Panc1 (cell line): ENCODE measurements around the gene STX3. TPM values are rescaled to one million over a fixed set of nuclear protein-coding genes. Genes with fewer than 3 reads are reported as not detected.

ENCODE experiments used
- ATAC-seq: fragments of 200-7000 bp; cut with Tn5 transposase; 2 replicates; pipeline ENCODE4 v1.9.1; 2020; ENCODE audit warnings: mild to moderate bottlenecking, moderate library complexity
- BruUV-seq: library from RNA; stranded (reverse); fragments of 400-500 nt; replicated peaks from 2 replicates; lab custom pipeline; 2021; lab: Mats Ljungman, UMichigan
- CTCF ChIA-PET: fragments of 300-600 bp; sonication (Branson Sonifier 250); formaldehyde crosslinking; loops from one replicate; lab custom pipeline; 2022; ENCODE audit warnings: antibody characterized with exemption; lab: Charles Lee
- POLR2A ChIA-PET: fragments of 300-600 bp; sonication (Branson Sonifier 250); formaldehyde crosslinking; loops from one replicate; lab custom pipeline; 2022; ENCODE audit warnings: antibody characterized with exemption; lab: Charles Lee
- DNase-seq: peaks from one replicate; pipeline ENCODE4 v3.0.0-alpha.2; 2010; ENCODE audit warnings: low read depth, low spot score
- H3K27ac ChIP-seq: 2 replicates; pipeline ENCODE4 v1.5.1; 2011; ENCODE audit warnings: mild to moderate bottlenecking, low read length, inconsistent platforms
- H3K27me3 ChIP-seq: fragments of 200-500 bp; sonication (Bioruptor generic); 2 replicates; pipeline ENCODE4 v1.6.0; 2014; ENCODE audit warnings: low read length, inconsistent platforms; ENCODE audit not compliant: control insufficient read depth, insufficient read depth
- H3K36me3 ChIP-seq: fragments of 200-500 bp; sonication (Bioruptor generic); 2 replicates; pipeline ENCODE4 v1.5.1; 2014; ENCODE audit warnings: inconsistent platforms, mild to moderate bottlenecking, low read length, moderate library complexity; ENCODE audit not compliant: control insufficient read depth, insufficient read depth
- H3K4me1 ChIP-seq: 2 replicates; pipeline ENCODE4 v1.5.1; 2011; ENCODE audit warnings: inconsistent platforms, mild to moderate bottlenecking, low read length, moderate library complexity; ENCODE audit not compliant: control insufficient read depth, insufficient read depth
- H3K4me3 ChIP-seq, 2 experiments: 2 replicates each; pipeline ENCODE4 v1.5.1; 2011 to 2012; ENCODE audit warnings: low read depth in 2 of 2, low read length in 2 of 2, mild to moderate bottlenecking in 2 of 2, inconsistent platforms in 1 of 2, moderate library complexity in 1 of 2
- H3K9me3 ChIP-seq: fragments of 200-500 bp; sonication (Bioruptor generic); 2 replicates; pipeline ENCODE4 v1.5.1; 2014; ENCODE audit warnings: low read depth, mild to moderate bottlenecking, inconsistent platforms, low read length, moderate library complexity; ENCODE audit not compliant: control insufficient read depth, insufficient read depth
- POLR2AphosphoS5 ChIP-seq: IDR thresholded peaks from 2 replicates; pipeline ENCODE4 v1.6.1; 2012; ENCODE audit warnings: mild to moderate bottlenecking, low read depth, low read length, moderate library complexity
- SIN3A ChIP-seq: IDR thresholded peaks from 2 replicates; pipeline ENCODE4 v1.6.1; 2012; ENCODE audit warnings: low read depth, mild to moderate bottlenecking, low read length, moderate library complexity, borderline replicate concordance; ENCODE audit not compliant: insufficient read depth
- TCF7L2 ChIP-seq: IDR thresholded peaks from 2 replicates; pipeline ENCODE4 v1.6.1; 2011; ENCODE audit warnings: mild to moderate bottlenecking, low read depth, low read length, inconsistent platforms
- in situ Hi-C: cut with HindIII; loops from 2 replicates; pipeline ENCODE4 v1.10.0; 2016; ENCODE audit warnings: low sequenced_read_pairs, low pct_unique_long_range_greater_than_20kb
- intact Hi-C: fragments of 100-400 bp; cut with micrococcal nuclease; formaldehyde crosslinking; loops from one replicate; pipeline ENCODE4 v1.10.0; 2022; ENCODE audit not compliant: unreplicated experiment
- total RNA-seq: library from RNA; stranded (reverse); gene quantifications from one replicate; pipeline ENCODE4 v1.2.1, GENCODE V29; 2021; ENCODE audit not compliant: unreplicated experiment
- TF ChIP-seq, protein P1 (sequence below): fragments of 450-650 bp; IDR thresholded peaks from 2 replicates; pipeline ENCODE4 v1.5.1; 2017; ENCODE audit warnings: mild to moderate bottlenecking
- TF ChIP-seq, protein P2 (sequence below), 2 experiments: IDR thresholded peaks; 2 replicates each; pipeline ENCODE4 v1.6.1; 2011 to 2012; ENCODE audit warnings: low read depth in 2 of 2, control low read depth in 1 of 2, low read length in 1 of 2, mild to moderate bottlenecking in 1 of 2, moderate library complexity in 1 of 2; ENCODE audit not compliant: insufficient read depth in 1 of 2

The STX3 gene
- total RNA-seq, 1 experiment from 2014 or later, result 34.8 TPM

DNA sequence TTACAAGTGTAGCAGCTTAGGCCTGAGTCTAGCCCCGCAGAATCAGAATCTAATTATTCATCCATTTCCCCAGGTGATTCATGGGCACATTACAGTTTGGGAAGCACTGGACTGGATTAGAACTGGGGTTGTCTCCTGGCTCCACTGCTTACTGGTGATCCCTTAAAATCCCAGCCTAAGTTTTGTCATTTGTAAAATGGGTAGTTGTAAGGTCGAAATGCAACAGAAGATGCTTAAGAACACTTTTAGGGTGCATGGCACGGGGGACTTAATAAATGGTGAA is 1.3 kb downstream of the STX3 start:
- ATAC-seq (no peak), DNase-seq (peak; percentile 10)
- ChIA-PET CTCF (interaction anchor here (0.9 to 1.0 kb wide), 2 partner anchors 15 to 54 kb away, joined by 4 to 8 read pairs; partner anchors contain the start of gene MRPL16), POLR2A (interaction anchor here (0.6 to 1.1 kb wide), 2 partner anchors 57 to 87 kb away, joined by 11 to 16 read pairs; partner anchors contain the start of gene PATL1)
- Histone ChIP-seq H3K27ac (peak overlapping the region; percentile 82), H3K36me3 (peaks cover 2% of the 10 kb centered on the region; the same call in 1 of the 2 replicates), H3K9me3 (no peaks in the 10 kb centered on the region), H3K27me3 (no peaks in the 10 kb centered on the region), H3K4me3 (peak overlapping the region; percentile 81 to 98), H3K4me1 (peaks cover 14% of the 10 kb centered on the region)
- no peak for TF ChIP-seq POLR2AphosphoS5
- no peak for TF ChIP-seq TCF7L2
- TF ChIP-seq, protein P1, sequence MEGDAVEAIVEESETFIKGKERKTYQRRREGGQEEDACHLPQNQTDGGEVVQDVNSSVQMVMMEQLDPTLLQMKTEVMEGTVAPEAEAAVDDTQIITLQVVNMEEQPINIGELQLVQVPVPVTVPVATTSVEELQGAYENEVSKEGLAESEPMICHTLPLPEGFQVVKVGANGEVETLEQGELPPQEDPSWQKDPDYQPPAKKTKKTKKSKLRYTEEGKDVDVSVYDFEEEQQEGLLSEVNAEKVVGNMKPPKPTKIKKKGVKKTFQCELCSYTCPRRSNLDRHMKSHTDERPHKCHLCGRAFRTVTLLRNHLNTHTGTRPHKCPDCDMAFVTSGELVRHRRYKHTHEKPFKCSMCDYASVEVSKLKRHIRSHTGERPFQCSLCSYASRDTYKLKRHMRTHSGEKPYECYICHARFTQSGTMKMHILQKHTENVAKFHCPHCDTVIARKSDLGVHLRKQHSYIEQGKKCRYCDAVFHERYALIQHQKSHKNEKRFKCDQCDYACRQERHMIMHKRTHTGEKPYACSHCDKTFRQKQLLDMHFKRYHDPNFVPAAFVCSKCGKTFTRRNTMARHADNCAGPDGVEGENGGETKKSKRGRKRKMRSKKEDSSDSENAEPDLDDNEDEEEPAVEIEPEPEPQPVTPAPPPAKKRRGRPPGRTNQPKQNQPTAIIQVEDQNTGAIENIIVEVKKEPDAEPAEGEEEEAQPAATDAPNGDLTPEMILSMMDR, result no peak
- intact Hi-C loops, result no loop called here
- in situ Hi-C loops, result no loop called here
- no TSS peak for BruUV-seq

DNA sequence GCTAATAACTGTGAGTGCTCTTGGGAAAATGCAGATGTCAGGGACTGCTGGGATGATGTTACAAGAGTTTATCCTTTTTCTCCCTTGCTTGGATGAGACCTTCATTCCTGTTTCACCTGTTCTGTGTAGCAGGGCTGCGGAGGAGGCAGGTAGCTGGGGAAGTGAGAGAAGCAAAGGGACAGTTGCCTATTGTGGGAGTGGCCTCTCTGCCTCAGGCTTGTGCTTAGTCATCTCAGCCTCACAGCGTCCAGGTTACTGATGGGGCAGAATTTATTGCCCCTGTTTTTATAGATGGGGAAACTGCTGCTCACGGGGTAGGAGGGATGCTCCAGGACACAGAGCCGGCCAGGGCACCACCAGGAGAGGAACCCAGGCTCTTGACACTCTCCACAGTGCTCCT is 1.7 kb downstream of the STX3 start:
- in situ Hi-C loops, result no loop called here
- peak overlapping the region; percentile 82 for H3K27ac ChIP-seq
- TF ChIP-seq, protein P1, result no peak
- TF ChIP-seq SIN3A (no peak), POLR2AphosphoS5 (no peak), TCF7L2 (no peak)
- TF ChIP-seq, protein P2, sequence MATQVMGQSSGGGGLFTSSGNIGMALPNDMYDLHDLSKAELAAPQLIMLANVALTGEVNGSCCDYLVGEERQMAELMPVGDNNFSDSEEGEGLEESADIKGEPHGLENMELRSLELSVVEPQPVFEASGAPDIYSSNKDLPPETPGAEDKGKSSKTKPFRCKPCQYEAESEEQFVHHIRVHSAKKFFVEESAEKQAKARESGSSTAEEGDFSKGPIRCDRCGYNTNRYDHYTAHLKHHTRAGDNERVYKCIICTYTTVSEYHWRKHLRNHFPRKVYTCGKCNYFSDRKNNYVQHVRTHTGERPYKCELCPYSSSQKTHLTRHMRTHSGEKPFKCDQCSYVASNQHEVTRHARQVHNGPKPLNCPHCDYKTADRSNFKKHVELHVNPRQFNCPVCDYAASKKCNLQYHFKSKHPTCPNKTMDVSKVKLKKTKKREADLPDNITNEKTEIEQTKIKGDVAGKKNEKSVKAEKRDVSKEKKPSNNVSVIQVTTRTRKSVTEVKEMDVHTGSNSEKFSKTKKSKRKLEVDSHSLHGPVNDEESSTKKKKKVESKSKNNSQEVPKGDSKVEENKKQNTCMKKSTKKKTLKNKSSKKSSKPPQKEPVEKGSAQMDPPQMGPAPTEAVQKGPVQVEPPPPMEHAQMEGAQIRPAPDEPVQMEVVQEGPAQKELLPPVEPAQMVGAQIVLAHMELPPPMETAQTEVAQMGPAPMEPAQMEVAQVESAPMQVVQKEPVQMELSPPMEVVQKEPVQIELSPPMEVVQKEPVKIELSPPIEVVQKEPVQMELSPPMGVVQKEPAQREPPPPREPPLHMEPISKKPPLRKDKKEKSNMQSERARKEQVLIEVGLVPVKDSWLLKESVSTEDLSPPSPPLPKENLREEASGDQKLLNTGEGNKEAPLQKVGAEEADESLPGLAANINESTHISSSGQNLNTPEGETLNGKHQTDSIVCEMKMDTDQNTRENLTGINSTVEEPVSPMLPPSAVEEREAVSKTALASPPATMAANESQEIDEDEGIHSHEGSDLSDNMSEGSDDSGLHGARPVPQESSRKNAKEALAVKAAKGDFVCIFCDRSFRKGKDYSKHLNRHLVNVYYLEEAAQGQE (IDR thresholded peaks at IDR 0.05; ENCODE audit: insufficient read depth in 1 of 2, low read depth in 2 of 2, low read length in 1 of 2), result no peak
- H3K27me3 ChIP-seq, result no peaks in the 10 kb centered on the region
- peaks cover 14% of the 10 kb centered on the region for H3K4me1 ChIP-seq
- peak overlapping the region; percentile 81 to 98 for H3K4me3 ChIP-seq
- H3K9me3 ChIP-seq, result no peaks in the 10 kb centered on the region
- ChIA-PET POLR2A (no interaction called here), CTCF (no interaction called here)
- peaks cover 2% of the 10 kb centered on the region; the same call in 1 of the 2 replicates for H3K36me3 ChIP-seq
- intact Hi-C loops, result no loop called here
- BruUV-seq, result no TSS peak
- no peak for ATAC-seq
- DNase-seq, result no peak
